PFSK-1 (cell line): ENCODE measurements around the gene MYO5C.

ENCODE experiments used
- POLR2AphosphoS5 ChIP-seq: IDR thresholded peaks from 2 replicates; pipeline ENCODE4 v1.6.1; 2012; ENCODE audit warnings: low read depth, mild to moderate bottlenecking, control low read depth, low read length, moderate library complexity
- REST ChIP-seq, 2 experiments: IDR thresholded peaks; 2 replicates each; pipeline versions ENCODE4 v1.6.1 to v1.8.0; 2011 to 2012; ENCODE audit warnings: low read depth in 2 of 2, low read length in 2 of 2, control low read depth in 1 of 2, inconsistent platforms in 1 of 2, mild to moderate bottlenecking in 1 of 2, moderate library complexity in 1 of 2; ENCODE audit not compliant: insufficient read depth in 1 of 2
- SIN3A ChIP-seq: IDR thresholded peaks from 2 replicates; pipeline ENCODE4 v1.6.1; 2012; ENCODE audit warnings: mild to moderate bottlenecking, low read length, moderate library complexity, borderline replicate concordance; ENCODE audit not compliant: insufficient read depth

- TF ChIP-seq POLR2AphosphoS5 (no peak), SIN3A (no peak), REST (IDR thresholded peaks at IDR 0.05; ENCODE audit: insufficient read depth in 1 of 2, low read depth in 2 of 2, low read length in 2 of 2) (no peak)
These were observed 31.2 kb upstream of the MYO5C start for GRCh38 chr15:52326756-52327155.
